ENCODE measurements around the gene SPTAN1. TPM values are rescaled to one million over a fixed set of nuclear protein-coding genes. Genes with fewer than 3 reads are reported as not detected.

The SPTAN1 gene
- 381 and 452 TPM in 2 replicates for total RNA-seq

GRCh38 chr9:128552153-128552743 is at the start of gene SPTAN1:
SPTAN1 (plus strand) TSS chr9:128552587; CDS start chr9:128566741, 14,154 bp downstream.

GRCh38 chr9:128504485-128505413 is 47.6 kb upstream of the SPTAN1 start, which contains the start of gene GLE1:
GLE1 (plus strand) TSS chr9:128504719; CDS start chr9:128504806, 87 bp downstream.

GRCh38 chr9:128656416-128657343 is 104.3 kb downstream of the SPTAN1 start, which contains the start of gene DYNC2I2:
DYNC2I2 (minus strand) TSS chr9:128656847; CDS start chr9:128656726, 121 bp downstream.

Other genes with a start within 250 kb of the SPTAN1 start
- gene TRUB2, start 230.1 kb upstream of the SPTAN1 start, total RNA-seq, result 13.7 and 19.5 TPM in 2 replicates
- gene COQ4, start 229.7 kb upstream of the SPTAN1 start, total RNA-seq, result 17.0 and 23.1 TPM in 2 replicates
- gene SLC27A4, start 212.1 kb upstream of the SPTAN1 start, total RNA-seq, result 10.6 and 18.9 TPM in 2 replicates
- 32.7 and 36.7 TPM in 2 replicates for gene URM1, start 181.2 kb upstream of the SPTAN1 start, total RNA-seq
- gene CERCAM, start 131.7 kb upstream of the SPTAN1 start, total RNA-seq, result 86.8 and 179 TPM in 2 replicates
- 19.8 and 36.5 TPM in 2 replicates for gene ODF2, start 96.6 kb upstream of the SPTAN1 start, total RNA-seq
- gene GLE1, start 47.9 kb upstream of the SPTAN1 start, total RNA-seq, result 26.8 and 28.4 TPM in 2 replicates
- gene DYNC2I2, start 104.3 kb downstream of the SPTAN1 start, total RNA-seq, result 52.9 and 79.4 TPM in 2 replicates
- gene SET, start 136.6 kb downstream of the SPTAN1 start, total RNA-seq, result 305 and 552 TPM in 2 replicates
- gene PKN3, start 149.9 kb downstream of the SPTAN1 start, total RNA-seq, result 1.9 and 2.3 TPM in 2 replicates
- 44.8 and 51.5 TPM in 2 replicates for gene ZDHHC12, start 171.5 kb downstream of the SPTAN1 start, total RNA-seq
- 29.5 and 52.4 TPM in 2 replicates for gene ZER1, start 219.3 kb downstream of the SPTAN1 start, total RNA-seq
- 12.7 and 21.8 TPM in 2 replicates for gene TBC1D13, start 234.7 kb downstream of the SPTAN1 start, total RNA-seq